SKM-1 treated with dmso at 0.1 percent for 144 hours (cell line): Measurements from ENCODE around the gene STAMBPL1.

Experiments
- DNase-seq: peaks from one replicate; lab custom pipeline; 2025; ENCODE audit not compliant: unreplicated experiment; lab: John Stamatoyannopoulos, UW

The STAMBPL1 gene

DNA sequence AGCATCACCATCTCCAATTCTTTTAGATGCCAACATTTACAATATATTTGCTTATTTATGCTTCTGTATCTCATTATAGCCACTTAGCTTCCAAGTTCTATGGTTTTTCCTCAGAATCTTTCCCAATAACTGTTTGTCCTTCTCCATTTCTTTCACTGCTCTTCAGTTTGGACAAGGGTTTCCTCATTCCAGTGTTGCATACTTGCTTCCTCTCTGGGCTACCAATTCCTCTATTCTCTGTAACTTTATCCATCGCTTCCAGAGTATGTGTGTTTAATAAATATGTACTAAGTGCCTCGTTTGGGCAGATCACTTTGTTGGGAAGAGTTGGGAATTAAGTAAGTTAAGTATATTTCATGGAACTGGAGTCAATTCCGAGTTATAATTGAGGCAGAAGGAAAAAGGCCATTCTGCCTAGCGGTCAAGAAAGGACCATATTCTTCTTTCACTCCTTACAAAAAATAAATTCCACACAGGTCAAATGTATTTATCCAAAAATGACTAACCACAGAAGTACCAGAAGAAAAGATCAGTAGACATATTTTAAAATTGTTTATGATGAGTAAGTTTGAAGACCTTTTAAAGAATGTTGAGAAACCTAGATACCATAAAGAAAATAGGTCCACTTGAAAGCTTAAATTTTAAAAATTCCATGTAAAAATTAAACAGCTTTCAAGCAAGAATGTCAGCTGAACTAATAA lies 10.8 kb downstream of the STAMBPL1 start:
- no peak for DNase-seq

GRCh38 chr10:88892222-88892967 lies 12.3 kb downstream of the STAMBPL1 start:
- DNase-seq = no peak

GRCh38 chr10:88893611-88894010 lies 13.6 kb downstream of the STAMBPL1 start:
- DNase-seq = no peak

GRCh38 chr10:88895250-88895649 lies 15.2 kb downstream of the STAMBPL1 start:
- DNase-seq = no peak

- DNase-seq = no peak
Measured at GRCh38 chr10:88896372-88896993, 16.4 kb downstream of the STAMBPL1 start.

GRCh38 chr10:88896994-88897853 lies 17.2 kb downstream of the STAMBPL1 start:
- DNase-seq = no peak

DNA sequence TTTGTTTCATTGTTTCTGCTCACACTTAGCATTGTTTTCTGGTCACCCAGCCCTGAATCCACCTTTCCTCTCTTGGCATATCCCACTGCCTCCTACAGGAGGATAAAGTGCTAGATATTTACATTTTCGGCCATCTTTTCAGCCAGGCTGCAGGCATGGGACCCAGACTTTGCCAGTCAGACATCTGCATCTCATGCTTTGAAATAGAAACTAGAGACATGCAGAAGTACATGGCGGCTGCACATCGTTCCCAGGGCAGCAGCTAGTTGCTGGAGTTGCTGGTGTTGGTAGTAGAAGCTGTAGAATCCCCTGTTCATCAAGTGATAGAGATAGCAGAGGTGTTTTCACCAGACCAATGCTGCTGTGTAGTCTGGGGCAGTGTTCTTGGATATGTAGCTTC lies 18.7 kb downstream of the STAMBPL1 start:
- no peak for DNase-seq

GRCh38 chr10:88899886-88900285 lies 19.8 kb downstream of the STAMBPL1 start:
- DNase-seq = no peak

GRCh38 chr10:88901206-88901983 lies 21.4 kb downstream of the STAMBPL1 start:
- DNase-seq = peak; percentile 45

GRCh38 chr10:88901984-88902789 lies 22.1 kb downstream of the STAMBPL1 start:
- DNase-seq = no peak

DNA sequence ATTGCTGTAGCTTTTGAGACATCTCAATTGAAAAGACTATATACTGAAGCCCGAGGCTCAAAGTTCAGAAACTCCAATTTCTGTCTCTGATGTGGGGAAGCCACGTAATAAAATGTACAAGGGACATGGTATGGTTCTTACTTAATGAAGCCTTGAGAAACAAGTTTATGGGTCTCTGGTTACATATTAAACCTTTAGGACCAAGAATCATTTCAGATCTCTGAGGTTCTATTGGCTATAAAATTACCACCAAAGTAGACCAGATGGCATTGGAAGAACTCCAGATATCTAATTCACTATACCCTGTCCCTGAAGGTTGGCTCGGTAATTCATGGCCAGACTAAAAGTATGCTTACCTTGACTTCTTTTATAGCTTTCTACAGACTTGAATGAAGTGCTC lies 23.7 kb downstream of the STAMBPL1 start:
- no peak for DNase-seq

- no peak for DNase-seq
Measured at GRCh38 chr10:88906921-88907320, 26.9 kb downstream of the STAMBPL1 start.

- DNase-seq = no peak
Measured at GRCh38 chr10:88908194-88908593, 28.1 kb downstream of the STAMBPL1 start.

DNA sequence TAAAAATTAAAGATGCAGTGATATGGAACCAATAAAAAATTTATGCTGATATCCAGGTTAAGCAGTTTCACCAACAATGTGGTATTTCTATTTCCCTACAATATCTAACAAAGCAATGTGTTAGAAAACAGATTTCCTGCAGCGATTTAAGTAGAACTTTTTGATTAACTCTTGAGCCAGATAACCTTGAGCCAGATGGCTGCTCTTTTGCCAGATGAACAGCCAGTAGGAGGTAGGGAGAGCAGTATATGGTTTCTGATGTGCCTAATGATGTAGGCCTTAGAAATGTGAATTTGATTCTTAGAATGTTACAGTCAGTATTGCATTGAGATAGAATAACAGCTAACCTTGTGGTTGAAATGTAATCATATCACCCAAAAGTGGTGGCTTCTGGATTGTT lies 31.1 kb downstream of the STAMBPL1 start:
- no peak for DNase-seq

DNA sequence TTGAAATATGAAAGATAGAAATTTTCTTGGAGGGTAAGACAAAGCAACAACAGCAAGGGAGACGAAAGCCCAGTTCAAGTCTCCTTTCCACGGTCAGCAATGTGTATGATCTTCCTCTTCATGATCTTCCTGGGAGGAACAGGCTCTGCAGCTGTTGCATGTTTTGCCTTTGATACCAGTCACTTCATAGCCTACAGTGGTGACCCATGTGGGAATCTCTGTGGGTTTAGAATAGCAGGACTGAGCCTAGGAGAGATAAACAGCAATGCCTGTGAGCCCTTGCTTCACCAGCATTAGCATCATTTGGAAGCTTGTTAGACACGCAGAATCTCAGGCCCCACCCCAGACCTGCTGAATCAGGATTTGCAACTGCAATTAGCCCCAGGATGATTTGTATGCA lies 31.8 kb downstream of the STAMBPL1 start:
- no peak for DNase-seq

DNA sequence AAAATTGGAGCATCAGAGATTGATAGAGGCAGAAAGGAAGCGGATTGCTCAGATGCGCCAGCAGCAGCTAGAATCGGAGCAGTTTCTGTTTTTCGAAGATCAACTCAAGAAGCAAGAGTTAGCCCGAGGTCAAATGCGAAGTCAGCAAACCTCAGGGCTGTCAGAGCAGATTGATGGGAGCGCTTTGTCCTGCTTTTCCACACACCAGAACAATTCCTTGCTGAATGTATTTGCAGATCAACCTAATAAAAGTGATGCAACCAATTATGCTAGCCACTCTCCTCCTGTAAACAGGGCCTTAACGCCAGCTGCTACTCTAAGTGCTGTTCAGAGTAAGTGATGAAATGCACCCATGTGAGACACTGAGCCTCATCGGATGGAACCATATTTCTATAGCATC lies 33.1 kb downstream of the STAMBPL1 start:
- DNase-seq = no peak

- no peak for DNase-seq
Measured at GRCh38 chr10:88913788-88914187, 33.7 kb downstream of the STAMBPL1 start.

DNA sequence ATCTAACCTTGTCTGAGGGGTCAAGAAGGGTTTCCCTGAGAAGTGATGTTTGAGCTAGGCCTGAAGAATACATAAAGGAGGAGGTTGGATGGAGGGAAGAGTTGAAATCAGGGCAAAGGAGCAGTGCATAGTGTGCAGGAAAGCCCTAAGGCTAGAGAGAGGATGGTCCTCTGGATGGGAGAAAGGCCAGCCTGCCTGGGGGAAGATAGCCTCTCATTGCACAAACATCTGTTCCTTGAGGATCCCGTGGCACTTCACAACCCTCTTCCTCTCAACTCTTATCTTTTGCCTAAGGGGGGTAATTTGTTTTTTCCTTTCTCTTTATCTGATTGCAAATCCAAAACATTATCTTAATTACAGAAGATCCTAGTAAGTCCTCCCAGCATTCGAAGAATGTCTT lies 35.7 kb downstream of the STAMBPL1 start:
- no peak for DNase-seq

DNA sequence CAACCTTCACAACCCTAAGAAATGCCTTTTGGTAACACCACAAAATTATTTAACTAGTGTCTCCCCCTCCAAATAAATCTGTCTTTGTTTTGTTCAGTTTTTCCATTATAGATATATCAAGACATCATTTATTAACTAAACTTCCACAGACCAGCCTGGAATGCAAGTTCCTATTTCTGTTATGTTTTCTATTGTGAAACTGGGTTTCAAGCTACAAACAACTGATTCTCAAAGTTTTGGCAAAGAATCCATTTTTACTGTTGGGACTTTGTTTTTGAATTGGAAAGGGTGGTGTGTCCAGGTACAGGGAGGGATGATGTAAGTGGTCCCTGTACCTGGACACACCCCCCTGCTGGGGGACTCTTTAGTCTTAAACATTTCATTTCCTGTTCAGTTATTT lies 36.2 kb downstream of the STAMBPL1 start:
- DNase-seq = no peak

- no peak for DNase-seq
Measured at GRCh38 chr10:88916986-88917385, 36.9 kb downstream of the STAMBPL1 start.
